Measurements from ENCODE around the gene CSDE1. TPM values are rescaled to one million over a fixed set of nuclear protein-coding genes. Genes with fewer than 3 reads are reported as not detected.

The CSDE1 gene
- total RNA-seq, 1 donor from 2014 or later = 540 TPM

DNA sequence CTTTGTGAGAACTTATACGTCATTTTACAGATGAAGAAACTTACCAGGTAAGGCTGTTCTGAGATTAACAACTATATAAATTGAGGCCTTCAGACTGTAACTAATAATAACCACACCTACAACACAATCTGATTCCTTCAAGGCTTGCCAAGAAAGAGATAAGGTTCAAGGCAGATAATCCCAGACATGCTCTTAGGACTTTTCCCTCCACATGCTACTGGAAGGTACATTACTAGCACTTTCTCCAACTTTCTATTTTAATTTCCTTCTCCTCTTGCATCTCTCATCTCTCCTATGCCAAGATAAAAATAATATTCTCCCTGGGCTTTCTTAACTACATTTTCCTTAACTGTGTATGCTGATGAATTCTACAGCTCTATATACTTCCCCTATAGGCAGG is 22.3 kb downstream of the CSDE1 start:
- Mint-ChIP-seq H3K27ac (ENCODE audit: unreplicated experiment) (no peak overlapping the region), H3K9me3 (ENCODE audit: low read depth) (no peaks in the 10 kb centered on the region), H3K4me1 (ENCODE audit: low read depth) (peaks cover 4% of the 10 kb centered on the region), H3K36me3 (ENCODE audit: low read depth) (peaks cover 43% of the 10 kb centered on the region), H3K4me3 (ENCODE audit: unreplicated experiment) (no peak overlapping the region), H3K27me3 (ENCODE audit: low read depth) (no peaks in the 10 kb centered on the region)
- TF ChIP-seq, protein P1, sequence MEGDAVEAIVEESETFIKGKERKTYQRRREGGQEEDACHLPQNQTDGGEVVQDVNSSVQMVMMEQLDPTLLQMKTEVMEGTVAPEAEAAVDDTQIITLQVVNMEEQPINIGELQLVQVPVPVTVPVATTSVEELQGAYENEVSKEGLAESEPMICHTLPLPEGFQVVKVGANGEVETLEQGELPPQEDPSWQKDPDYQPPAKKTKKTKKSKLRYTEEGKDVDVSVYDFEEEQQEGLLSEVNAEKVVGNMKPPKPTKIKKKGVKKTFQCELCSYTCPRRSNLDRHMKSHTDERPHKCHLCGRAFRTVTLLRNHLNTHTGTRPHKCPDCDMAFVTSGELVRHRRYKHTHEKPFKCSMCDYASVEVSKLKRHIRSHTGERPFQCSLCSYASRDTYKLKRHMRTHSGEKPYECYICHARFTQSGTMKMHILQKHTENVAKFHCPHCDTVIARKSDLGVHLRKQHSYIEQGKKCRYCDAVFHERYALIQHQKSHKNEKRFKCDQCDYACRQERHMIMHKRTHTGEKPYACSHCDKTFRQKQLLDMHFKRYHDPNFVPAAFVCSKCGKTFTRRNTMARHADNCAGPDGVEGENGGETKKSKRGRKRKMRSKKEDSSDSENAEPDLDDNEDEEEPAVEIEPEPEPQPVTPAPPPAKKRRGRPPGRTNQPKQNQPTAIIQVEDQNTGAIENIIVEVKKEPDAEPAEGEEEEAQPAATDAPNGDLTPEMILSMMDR (IDR thresholded peaks at IDR 0.05) = no peak
- no peak for DNase-seq (ENCODE audit: low spot score)

DNA sequence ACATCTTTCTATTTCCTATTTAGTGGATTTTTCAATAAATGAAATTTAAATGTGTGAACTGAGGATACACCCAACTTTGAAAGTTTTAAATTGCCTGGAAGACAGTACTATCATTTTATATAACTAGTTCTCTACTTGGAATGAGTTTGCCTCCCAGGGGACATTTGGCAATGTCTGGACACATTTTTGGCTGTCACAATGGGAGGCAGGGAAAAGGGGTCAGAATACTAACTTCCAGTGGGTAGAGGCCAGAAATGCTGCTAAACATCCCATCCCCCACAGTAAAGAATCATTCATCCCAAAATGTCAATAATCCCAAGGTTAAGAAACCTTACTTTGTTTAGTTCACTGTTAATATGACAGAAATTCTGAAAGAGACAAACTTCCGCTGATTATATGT is 28.0 kb downstream of the CSDE1 start:
- no peak overlapping the region for H3K4me3 Mint-ChIP-seq (ENCODE audit: unreplicated experiment)
- DNase-seq (ENCODE audit: low spot score) = no peak
- peak overlapping the region; percentile 19 for H3K27ac Mint-ChIP-seq (ENCODE audit: unreplicated experiment)
- H3K4me1 Mint-ChIP-seq (ENCODE audit: low read depth) = peaks cover 22% of the 10 kb centered on the region
- H3K9me3 Mint-ChIP-seq (ENCODE audit: low read depth) = no peaks in the 10 kb centered on the region
- no peaks in the 10 kb centered on the region for H3K27me3 Mint-ChIP-seq (ENCODE audit: low read depth)
- TF ChIP-seq, protein P1 (IDR thresholded peaks at IDR 0.05) = no peak
- H3K36me3 Mint-ChIP-seq (ENCODE audit: low read depth) = peaks cover 48% of the 10 kb centered on the region

DNA sequence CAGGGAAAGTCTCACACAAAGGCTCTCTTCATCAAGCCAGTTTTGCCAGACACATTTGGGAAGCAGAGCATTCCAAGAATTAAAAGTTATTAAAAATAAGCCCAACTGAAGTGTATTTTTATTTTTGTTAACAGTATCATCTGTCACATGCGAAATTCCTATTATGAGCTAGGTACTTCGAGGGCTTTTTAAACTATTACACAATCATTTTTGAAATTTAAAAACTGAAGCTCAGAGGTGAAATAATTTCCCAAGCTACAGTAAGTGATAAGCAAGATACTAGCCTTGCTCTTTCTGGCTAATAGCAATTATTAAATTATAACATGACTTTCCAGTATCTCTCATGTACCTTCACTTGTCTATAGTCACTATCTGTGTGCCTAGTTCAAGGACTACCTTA is 29.2 kb downstream of the CSDE1 start:
- Mint-ChIP-seq H3K27ac (ENCODE audit: unreplicated experiment) (peak overlapping the region; percentile 62), H3K9me3 (ENCODE audit: low read depth) (no peaks in the 10 kb centered on the region), H3K27me3 (ENCODE audit: low read depth) (no peaks in the 10 kb centered on the region), H3K4me3 (ENCODE audit: unreplicated experiment) (no peak overlapping the region), H3K36me3 (ENCODE audit: low read depth) (peaks cover 47% of the 10 kb centered on the region), H3K4me1 (ENCODE audit: low read depth) (peaks cover 35% of the 10 kb centered on the region)
- TF ChIP-seq, protein P1 (IDR thresholded peaks at IDR 0.05) = no peak
- DNase-seq (ENCODE audit: low spot score) = no peak

DNA sequence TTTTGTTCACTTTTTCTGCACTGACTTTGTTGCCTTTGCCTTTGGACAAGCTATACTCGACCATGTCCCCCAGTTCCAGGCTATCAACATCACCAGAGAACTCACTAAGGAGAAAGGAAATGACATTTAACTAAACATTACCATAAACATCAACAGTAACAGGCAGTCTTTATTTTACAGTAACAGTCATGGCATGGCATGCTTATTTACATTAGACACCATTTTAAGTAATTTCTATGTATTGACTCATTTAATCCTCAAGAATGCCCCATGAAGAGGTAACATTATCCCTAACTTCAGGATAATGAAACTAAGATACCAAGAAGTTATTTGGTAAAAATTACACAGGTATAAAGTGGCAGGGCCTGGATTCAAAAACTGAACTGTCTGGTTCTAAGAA is 32.6 kb downstream of the CSDE1 start:
- DNase-seq (ENCODE audit: low spot score) = no peak
- TF ChIP-seq, protein P1 (IDR thresholded peaks at IDR 0.05) = no peak
- peaks cover 48% of the 10 kb centered on the region for H3K36me3 Mint-ChIP-seq (ENCODE audit: low read depth)

DNA sequence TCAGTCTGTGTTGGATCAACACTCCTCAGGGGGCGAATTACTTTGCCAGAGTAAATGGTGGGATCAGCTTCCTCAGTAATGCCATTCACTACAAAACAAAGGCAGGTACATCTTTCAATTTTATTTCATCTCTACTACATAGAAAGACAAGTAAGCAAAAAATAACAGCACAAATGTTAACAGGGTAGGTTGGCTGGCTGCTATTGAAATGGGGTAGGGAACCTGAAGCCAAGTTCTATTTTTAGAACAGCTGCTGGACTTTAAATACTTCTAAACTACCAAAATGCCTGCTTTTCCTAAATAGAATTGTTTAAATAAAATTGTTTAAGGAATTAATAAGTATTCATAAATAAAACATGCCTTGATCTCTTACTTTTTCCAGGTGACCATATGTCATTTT is 33.9 kb downstream of the CSDE1 start:
- no peaks in the 10 kb centered on the region for H3K27me3 Mint-ChIP-seq (ENCODE audit: low read depth)
- peaks cover 20% of the 10 kb centered on the region for H3K4me1 Mint-ChIP-seq (ENCODE audit: low read depth)
- peaks cover 52% of the 10 kb centered on the region for H3K36me3 Mint-ChIP-seq (ENCODE audit: low read depth)
- TF ChIP-seq, protein P1 (IDR thresholded peaks at IDR 0.05) = no peak
- DNase-seq (ENCODE audit: low spot score) = no peak
- no peaks in the 10 kb centered on the region for H3K9me3 Mint-ChIP-seq (ENCODE audit: low read depth)
- H3K4me3 Mint-ChIP-seq (ENCODE audit: unreplicated experiment) = no peak overlapping the region
- peak overlapping the region; percentile 64 for H3K27ac Mint-ChIP-seq (ENCODE audit: unreplicated experiment)

More for the DNA sequence above, 32.6 kb downstream of the CSDE1 start:
- H3K9me3 Mint-ChIP-seq (ENCODE audit: low read depth) = no peaks in the 10 kb centered on the region
- peaks cover 29% of the 10 kb centered on the region for H3K4me1 Mint-ChIP-seq (ENCODE audit: low read depth)
- no peak overlapping the region for H3K4me3 Mint-ChIP-seq (ENCODE audit: unreplicated experiment)
- H3K27ac Mint-ChIP-seq (ENCODE audit: unreplicated experiment) = no peak overlapping the region
- H3K27me3 Mint-ChIP-seq (ENCODE audit: low read depth) = no peaks in the 10 kb centered on the region
